OCI-LY7 (cell line): ENCODE data around the gene RNF144B. TPM values are rescaled to one million over a fixed set of nuclear protein-coding genes. Genes with fewer than 3 reads are reported as not detected.

Experiments
- BruUV-seq: library from RNA; stranded (reverse); fragments of 400-500 nt; replicated peaks from 2 replicates; lab custom pipeline; 2021; lab: Mats Ljungman, UMichigan
- CTCF ChIA-PET: fragments of 300-600 bp; sonication (Branson Sonifier 250); formaldehyde crosslinking; loops from one replicate; lab custom pipeline; 2022; ENCODE audit warnings: antibody characterized with exemption; ENCODE audit not compliant: unreplicated experiment; lab: Charles Lee
- POLR2A ChIA-PET: fragments of 300-600 bp; sonication (Branson Sonifier 250); formaldehyde crosslinking; loops from one replicate; lab custom pipeline; 2022; ENCODE audit warnings: antibody characterized with exemption; lab: Charles Lee
- DNase-seq: peaks from one replicate; pipeline ENCODE4 v3.0.0-alpha.2; 2015; ENCODE audit warnings: low spot score
- H2AFZ ChIP-seq: fragments of 200-600 bp; sonication (generic), shearing (Covaris generic); 2 replicates; pipeline ENCODE4 v1.6.1; 2014; ENCODE audit warnings: mild to moderate bottlenecking, antibody characterized with exemption, low read length, moderate library complexity
- H3K27ac ChIP-seq: fragments of 200-600 bp; sonication (generic); 2 replicates; pipeline ENCODE4 v1.5.1; 2014; ENCODE audit warnings: mixed run types, low read depth, mild to moderate bottlenecking, moderate library complexity, low read length, inconsistent platforms; ENCODE audit not compliant: poor library complexity, severe bottlenecking
- H3K36me3 ChIP-seq: fragments of 200-600 bp; sonication (generic); 2 replicates; pipeline ENCODE4 v1.6.1; 2014; ENCODE audit warnings: mild to moderate bottlenecking, antibody characterized with exemption, low read length, moderate library complexity, mixed read lengths; ENCODE audit not compliant: insufficient read depth
- H3K4me1 ChIP-seq: fragments of 200-600 bp; sonication (generic); 2 replicates; pipeline ENCODE4 v1.5.1; 2014; ENCODE audit warnings: mild to moderate bottlenecking, low read length; ENCODE audit not compliant: insufficient read depth, poor library complexity, severe bottlenecking
- H3K4me2 ChIP-seq: fragments of 200-600 bp; sonication (generic); 2 replicates; pipeline ENCODE4 v1.6.1; 2014; ENCODE audit warnings: mild to moderate bottlenecking, low read length
- H3K4me3 ChIP-seq: fragments of 200-600 bp; sonication (generic); 2 replicates; pipeline ENCODE4 v1.5.1; 2014; ENCODE audit warnings: mild to moderate bottlenecking, low read depth, low read length; ENCODE audit not compliant: poor library complexity, severe bottlenecking
- H3K79me2 ChIP-seq: fragments of 200-600 bp; sonication (generic); 2 replicates; pipeline ENCODE4 v1.6.1; 2016; ENCODE audit warnings: low read depth, mild to moderate bottlenecking, low read length, moderate library complexity, mixed read lengths; ENCODE audit not compliant: insufficient read depth
- H3K9me2 ChIP-seq: fragments of 200-600 bp; sonication (generic); 2 replicates; pipeline ENCODE4 v1.6.1; 2016; ENCODE audit warnings: mild to moderate bottlenecking, low read length, mixed read lengths; ENCODE audit not compliant: insufficient read depth
- H3K9me3 ChIP-seq: fragments of 200-600 bp; sonication (generic); 2 replicates; pipeline ENCODE4 v1.6.1; 2014; ENCODE audit warnings: mild to moderate bottlenecking, mixed run types, low read length, mixed read lengths
- H4K20me1 ChIP-seq: fragments of 200-600 bp; sonication (generic); 2 replicates; pipeline ENCODE4 v1.6.1; 2014; ENCODE audit warnings: mild to moderate bottlenecking, antibody characterized with exemption, low read length, moderate library complexity, mixed read lengths; ENCODE audit not compliant: insufficient read depth
- CTCF ChIP-seq: fragments of 200-600 bp; sonication (generic); conservative IDR thresholded peaks from 2 replicates; pipeline ENCODE4 v1.5.1; 2014; ENCODE audit warnings: mild to moderate bottlenecking, antibody characterized with exemption, low read length, moderate library complexity, mixed read lengths
- EZH2phosphoT487 ChIP-seq: fragments of 200-600 bp; sonication (generic); IDR thresholded peaks from 2 replicates; pipeline ENCODE4 v1.6.1; 2018; ENCODE audit warnings: low read depth, borderline replicate concordance, mild to moderate bottlenecking, mixed run types, antibody characterized with exemption, low read length, moderate library complexity, mixed read lengths
- intact Hi-C: fragments of 100-400 bp; cut with micrococcal nuclease; formaldehyde crosslinking; loops from one replicate; pipeline ENCODE4 v1.10.0; 2022; ENCODE audit not compliant: unreplicated experiment
- total RNA-seq, 2 experiments: library from RNA; depleted of rRNA in 1 of 2; stranded (reverse); fragments of >200 nt in 1 of 2; shearing (Covaris generic) in 1 of 2; gene quantifications; 2 replicates each; pipeline ENCODE4 v1.2.3, GENCODE V29; 2014 to 2022

The RNF144B gene
- total RNA-seq, 2 experiments from 2014 or later = 83.4 to 151 TPM

DNA sequence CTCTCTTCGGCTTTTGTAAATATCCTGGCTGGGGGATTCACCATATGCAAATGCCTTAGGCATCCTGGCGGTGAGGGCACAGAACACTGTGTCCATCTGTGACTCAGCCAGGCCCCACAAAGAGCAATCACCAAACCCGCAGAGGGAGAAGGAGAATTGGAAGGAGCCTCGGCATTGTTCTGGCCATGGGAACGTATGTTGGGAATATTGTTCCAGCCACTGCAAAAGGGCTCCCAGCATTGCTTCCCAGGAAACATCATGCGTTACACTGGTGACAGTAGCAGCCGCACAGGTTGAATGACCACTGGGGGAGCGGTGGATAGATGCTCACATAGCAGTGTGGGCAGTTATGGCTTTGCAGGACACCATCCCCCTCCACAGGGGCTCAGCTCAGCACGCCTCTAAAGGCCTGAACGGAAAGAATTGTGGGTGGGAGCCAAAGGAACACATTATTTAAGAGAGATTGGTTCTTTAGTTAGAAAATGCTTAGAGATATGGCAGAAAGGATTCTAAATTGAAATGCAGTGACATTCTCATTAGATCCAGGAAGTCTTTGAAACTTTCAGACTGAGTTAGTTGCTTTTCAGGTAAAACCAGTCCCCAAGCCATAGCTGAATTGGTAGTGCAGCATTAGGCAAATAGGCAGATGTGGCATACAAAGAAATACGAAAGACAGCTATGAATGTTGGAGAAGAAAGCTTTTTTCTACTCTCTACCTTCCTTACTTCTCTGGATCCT lies 104.3 kb downstream of the RNF144B start:
- H4K20me1 ChIP-seq = no peaks in the 10 kb centered on the region
- no peak overlapping the region for H3K4me2 ChIP-seq
- intact Hi-C loops = no loop called here

DNA sequence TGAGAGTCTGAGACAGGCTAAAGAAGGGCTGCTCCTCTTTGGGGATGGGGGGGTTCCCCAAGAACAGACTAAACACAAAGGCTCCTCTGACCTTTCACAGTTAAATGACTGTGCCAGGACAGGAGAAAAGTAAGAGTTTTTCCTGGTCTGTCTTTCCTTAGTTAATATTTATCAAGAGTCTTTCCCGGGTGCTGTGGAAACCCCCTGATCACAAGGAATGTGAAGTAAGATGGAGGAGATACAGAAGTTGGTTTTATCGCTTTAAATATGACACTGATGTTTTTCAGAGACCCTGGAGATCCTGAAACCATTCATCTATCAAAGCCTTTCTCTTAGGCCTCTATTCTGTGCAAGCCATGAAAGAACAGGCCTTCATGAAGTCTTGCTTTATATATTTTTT lies 105.8 kb downstream of the RNF144B start:
- no peak for TF ChIP-seq EZH2phosphoT487
- TF ChIP-seq CTCF = no peak
- H3K4me1 ChIP-seq = no peaks in the 10 kb centered on the region
- H3K4me3 ChIP-seq = no peak overlapping the region
- no peak overlapping the region for H3K27ac ChIP-seq
- no peak overlapping the region for H3K4me2 ChIP-seq
- no peaks in the 10 kb centered on the region for H4K20me1 ChIP-seq
- POLR2A ChIA-PET = no interaction called here
- no peak overlapping the region for H2AFZ ChIP-seq
- no peaks in the 10 kb centered on the region for H3K36me3 ChIP-seq
- H3K9me2 ChIP-seq = no peaks in the 10 kb centered on the region
- no peaks in the 10 kb centered on the region for H3K9me3 ChIP-seq
- DNase-seq = no peak
- BruUV-seq = no TSS peak
- no peaks in the 10 kb centered on the region for H3K79me2 ChIP-seq
- CTCF ChIA-PET = no interaction called here
- intact Hi-C loops = no loop called here

More for the DNA sequence above, 104.3 kb downstream of the RNF144B start:
- Histone ChIP-seq H3K79me2 (no peaks in the 10 kb centered on the region), H3K36me3 (no peaks in the 10 kb centered on the region), H3K27ac (no peak overlapping the region), H3K9me3 (no peaks in the 10 kb centered on the region), H2AFZ (no peak overlapping the region), H3K4me1 (no peaks in the 10 kb centered on the region), H3K9me2 (no peaks in the 10 kb centered on the region), H3K4me3 (no peak overlapping the region)
- ChIA-PET POLR2A (no interaction called here), CTCF (no interaction called here)
- no TSS peak for BruUV-seq
- TF ChIP-seq EZH2phosphoT487 (no peak), CTCF (no peak)
- no peak for DNase-seq

GRCh38 chr6:18493382-18493891 lies 106.3 kb downstream of the RNF144B start:
- intact Hi-C loops = no loop called here
- H3K4me1 ChIP-seq = no peaks in the 10 kb centered on the region
- H3K9me2 ChIP-seq = no peaks in the 10 kb centered on the region
- ChIA-PET POLR2A (no interaction called here), CTCF (no interaction called here)
- no peak overlapping the region for H3K27ac ChIP-seq
- H3K9me3 ChIP-seq = no peaks in the 10 kb centered on the region
- no peaks in the 10 kb centered on the region for H3K79me2 ChIP-seq
- no peak for DNase-seq
- H3K4me2 ChIP-seq = no peak overlapping the region
- H4K20me1 ChIP-seq = no peaks in the 10 kb centered on the region
- no peak overlapping the region for H3K4me3 ChIP-seq
- no peaks in the 10 kb centered on the region for H3K36me3 ChIP-seq
- H2AFZ ChIP-seq = no peak overlapping the region
- BruUV-seq = no TSS peak
- TF ChIP-seq EZH2phosphoT487 (no peak), CTCF (no peak)
